Naive thymus-derived CD4-positive, alpha-beta T cell (primary cell): ENCODE data around the gene LIMS2. TPM values are rescaled to one million over a fixed set of nuclear protein-coding genes. Genes with fewer than 3 reads are reported as not detected.
A peak's percentile ranks its signal among the peaks of the same experiment; 100 is the strongest.

Experiments
- ATAC-seq: fragments of 150-1000 bp; cut with Tn5 transposase; 2 replicates; pipeline ENCODE4 v1.10.0; 2021; ENCODE audit warnings: mild to moderate bottlenecking, moderate library complexity
- CTCF ChIA-PET: fragments of 350-600 bp; sonication (Branson Sonifier 250); formaldehyde crosslinking; loops from one replicate; lab custom pipeline; 2021; ENCODE audit warnings: antibody characterized with exemption; lab: Charles Lee
- POLR2A ChIA-PET: fragments of 350-600 bp; sonication (Branson Sonifier 250); formaldehyde crosslinking; loops from one replicate; lab custom pipeline; 2021; ENCODE audit warnings: antibody characterized with exemption, inconsistent platforms; lab: Charles Lee
- DNase-seq, 9 donors: peaks; one replicate each; pipeline versions ENCODE4 v3.0.0 to v3.0.0-alpha.2; 2020 to 2022; ENCODE audit warnings: mixed read lengths in 1 of 9
- H3K27ac ChIP-seq: one replicate; pipeline ENCODE4 v1.7.0; 2013; ENCODE audit warnings: mild to moderate bottlenecking, low read depth, low read length, moderate library complexity
- H3K27me3 ChIP-seq, 2 donors: one replicate each; pipeline ENCODE4 v1.7.0; 2013; ENCODE audit warnings: low read length in 2 of 2, mild to moderate bottlenecking in 2 of 2, moderate library complexity in 2 of 2; ENCODE audit not compliant: control insufficient read depth in 2 of 2, insufficient read depth in 2 of 2
- H3K36me3 ChIP-seq, 3 experiments: 1 replicate in 2 of 3; 2 replicates in 1 of 3; pipeline ENCODE4 v1.7.0; 2013; ENCODE audit warnings: low read length in 3 of 3, mild to moderate bottlenecking in 3 of 3, moderate library complexity in 1 of 3; ENCODE audit not compliant: insufficient read depth in 3 of 3, control insufficient read depth in 2 of 3
- H3K4me1 ChIP-seq, 2 donors: one replicate each; pipeline ENCODE4 v1.7.0; 2013; ENCODE audit warnings: low read length in 2 of 2, mild to moderate bottlenecking in 2 of 2, moderate library complexity in 1 of 2; ENCODE audit not compliant: control insufficient read depth in 2 of 2, insufficient read depth in 2 of 2
- H3K4me3 ChIP-seq: 2 replicates; pipeline ENCODE4 v1.7.0; 2013; ENCODE audit warnings: mild to moderate bottlenecking, low read length
- H3K9me3 ChIP-seq, 3 experiments: 1 replicate in 2 of 3; 2 replicates in 1 of 3; pipeline ENCODE4 v1.7.0; 2013; ENCODE audit warnings: low read length in 3 of 3; ENCODE audit not compliant: control insufficient read depth in 2 of 3
- H3K27ac Mint-ChIP-seq, 9 donors: one replicate each; pipeline ENCODE4 v1.8.0; 2020 to 2022; ENCODE audit warnings: mixed read lengths in 9 of 9, mild to moderate bottlenecking in 8 of 9, moderate library complexity in 5 of 9, inconsistent platforms in 2 of 9
- H3K27me3 Mint-ChIP-seq, 5 donors: one replicate each; pipeline ENCODE4 v1.8.0; 2021 to 2022; ENCODE audit warnings: mixed read lengths in 5 of 5, mild to moderate bottlenecking in 1 of 5
- H3K36me3 Mint-ChIP-seq, 5 donors: one replicate each; pipeline ENCODE4 v1.8.0; 2020 to 2022; ENCODE audit warnings: mixed read lengths in 5 of 5, mild to moderate bottlenecking in 3 of 5, inconsistent platforms in 1 of 5
- H3K4me1 Mint-ChIP-seq, 7 donors: one replicate each; pipeline ENCODE4 v1.8.0; 2020 to 2022; ENCODE audit warnings: mixed read lengths in 7 of 7, mild to moderate bottlenecking in 3 of 7, inconsistent platforms in 1 of 7
- H3K4me3 Mint-ChIP-seq, 10 donors: one replicate each; pipeline ENCODE4 v1.8.0; 2020 to 2022; ENCODE audit warnings: mild to moderate bottlenecking in 10 of 10, mixed read lengths in 10 of 10, moderate library complexity in 6 of 10, inconsistent platforms in 2 of 10
- H3K9me3 Mint-ChIP-seq, 11 donors: one replicate each; pipeline ENCODE4 v1.8.0; 2020 to 2022; ENCODE audit warnings: mixed read lengths in 11 of 11, mild to moderate bottlenecking in 4 of 11, inconsistent platforms in 1 of 11, moderate library complexity in 1 of 11
- intact Hi-C, 2 donors: fragments of 100-400 bp; cut with micrococcal nuclease; formaldehyde crosslinking; loops; one replicate each; pipeline ENCODE4 v1.15.1; 2023
- polyA plus RNA-seq, 2 donors: library from polyadenylated mRNA; unstranded; fragments of 300-500 nt; fragmentation: Illumina TruSeq; gene quantifications; one replicate each; pipeline ENCODE4 v1.2.3, GENCODE V29; 2021
- total RNA-seq, 6 experiments: library from RNA in 5 of 6; stranded (reverse) in 5 of 6; gene quantifications; 1 replicate in 5 of 6; 2 replicates in 1 of 6; pipeline ENCODE4 v1.2.3 and lab custom pipeline; 2021 to 2026

LIMS2 gene
- total and polyA plus RNA-seq, 7 experiments from 2014 or later: 5.3 to 27.0 (median 11.0) TPM

GRCh38 chr2:127650785-127651380, 24.4 kb downstream of the LIMS2 start:
- H3K36me3 Mint-ChIP-seq: no peaks in the 10 kb centered on the region
- CTCF ChIA-PET: interaction anchor here (0.9 to 10.3 kb wide), 4 partner anchors 11 to 68 kb away, joined by 3 to 141 read pairs (median 9); no protein-coding TSS in a partner anchor
- Histone ChIP-seq H3K9me3 (no peaks in the 10 kb centered on the region), H3K27ac (no peak overlapping the region), H3K4me1 (peaks cover 0 to 9% of the 10 kb centered on the region in 2 donors), H3K27me3 (no peaks in the 10 kb centered on the region), H3K36me3 (no peaks in the 10 kb centered on the region), H3K4me3 (no peak overlapping the region)
- H3K4me3 Mint-ChIP-seq: no peak overlapping the region
- H3K27me3 Mint-ChIP-seq: no peaks in the 10 kb centered on the region
- no peak overlapping the region for H3K27ac Mint-ChIP-seq
- ATAC-seq (no peak), DNase-seq (no peak)
- H3K9me3 Mint-ChIP-seq: no peaks in the 10 kb centered on the region
- peaks cover 10 to 31% (median 23%) of the 10 kb centered on the region in 7 donors for H3K4me1 Mint-ChIP-seq
- intact Hi-C loops: no loop called here
- POLR2A ChIA-PET: interaction anchor here (1.3 kb wide), 2 partner anchors 10 to 60 kb away, joined by 4 to 5 read pairs; no protein-coding TSS in a partner anchor

DNA sequence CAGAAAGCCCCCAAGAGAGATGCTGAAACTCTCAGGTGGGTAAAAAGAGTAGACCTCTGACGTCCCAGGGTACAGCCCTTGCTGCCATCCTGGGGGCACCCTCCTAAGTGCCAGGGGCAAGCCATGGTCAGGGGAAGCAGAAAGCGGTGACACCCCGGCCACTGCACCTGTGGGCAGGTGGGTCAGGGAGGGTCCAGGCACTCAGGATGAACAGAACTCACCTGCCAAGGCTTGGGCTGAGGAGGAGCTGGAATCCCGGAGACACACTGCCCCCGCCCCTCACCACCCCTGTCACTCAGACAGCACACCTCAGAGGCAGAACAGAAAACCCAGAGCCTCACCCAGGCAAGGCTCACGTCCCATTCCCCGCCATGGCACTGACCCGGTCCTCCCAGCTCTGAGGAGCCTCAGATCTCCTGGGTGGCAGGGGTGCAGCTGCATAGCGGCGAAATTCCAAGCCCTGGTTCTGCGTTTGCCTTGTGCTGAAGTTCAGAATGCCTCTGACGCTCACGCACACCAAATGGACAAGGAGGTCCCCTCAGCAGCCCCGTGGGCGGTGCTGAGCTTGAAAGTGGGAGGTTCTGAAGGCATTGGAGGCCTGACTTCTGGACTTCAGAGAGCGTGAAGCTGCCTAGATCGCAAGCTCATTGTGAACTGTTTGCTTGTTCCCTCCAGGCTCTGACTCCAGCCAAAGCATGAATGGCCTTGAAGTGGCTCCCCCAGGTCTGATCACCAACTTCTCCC, 25.1 kb downstream of the LIMS2 start:
- Mint-ChIP-seq H3K27ac (peak overlapping the region in 2 of 9 donors; percentile 82 to 88), H3K27me3 (no peaks in the 10 kb centered on the region), H3K4me1 (peaks cover 10 to 33% (median 24%) of the 10 kb centered on the region in 7 donors), H3K4me3 (peak overlapping the region in 3 of 10 donors; percentile 67 to 76 (median 71)), H3K36me3 (no peaks in the 10 kb centered on the region), H3K9me3 (no peaks in the 10 kb centered on the region)
- intact Hi-C loops: no loop called here
- Histone ChIP-seq H3K27ac (no peak overlapping the region), H3K9me3 (no peaks in the 10 kb centered on the region), H3K36me3 (no peaks in the 10 kb centered on the region), H3K4me1 (peaks cover 0 to 9% of the 10 kb centered on the region in 2 donors), H3K4me3 (no peak overlapping the region), H3K27me3 (no peaks in the 10 kb centered on the region)
- CTCF ChIA-PET: interaction anchor here (0.6 to 10.3 kb wide), 9 partner anchors 11 to 563 kb away, joined by 3 to 141 read pairs (median 3); no protein-coding TSS in a partner anchor
- DNase-seq (no peak), ATAC-seq (peak; percentile 3)
- POLR2A ChIA-PET: interaction anchor here (1.3 kb wide), 3 partner anchors 10 to 59 kb away, joined by 3 to 5 read pairs (median 4); partner anchors contain the start of gene SFT2D3

GRCh38 chr2:127649684-127650040, 25.7 kb downstream of the LIMS2 start:
- H3K36me3 ChIP-seq: no peaks in the 10 kb centered on the region
- no peaks in the 10 kb centered on the region for H3K36me3 Mint-ChIP-seq
- intact Hi-C loops: loop anchor here (1.0 to 2.0 kb wide), 8 partner anchors 9 to 452 kb away; partner anchors contain the start of genes IWS1 (in 2 of the 2) and WDR33 (in 1 of the 2)

GRCh38 chr2:127649100-127649611, 26.2 kb downstream of the LIMS2 start:
- Mint-ChIP-seq H3K9me3 (no peaks in the 10 kb centered on the region), H3K4me3 (peak overlapping the region in 7 of 10 donors; percentile 47 to 78 (median 71)), H3K36me3 (no peaks in the 10 kb centered on the region), H3K27ac (peak overlapping the region in 6 of 9 donors; percentile 67 to 90 (median 82)), H3K27me3 (no peaks in the 10 kb centered on the region), H3K4me1 (peaks cover 10 to 42% (median 34%) of the 10 kb centered on the region in 7 donors)
- POLR2A ChIA-PET: interaction anchor here (1.3 kb wide), 1 partner anchor 52 kb away, joined by 3 read pairs; the partner anchor contains the start of gene SFT2D3
- peaks cover 0 to 9% of the 10 kb centered on the region in 2 donors for H3K4me1 ChIP-seq
- CTCF ChIA-PET: interaction anchor here (1.0 to 10.3 kb wide), 4 partner anchors 10 to 140 kb away, joined by 3 to 141 read pairs (median 8); no protein-coding TSS in a partner anchor
- H3K27me3 ChIP-seq: no peaks in the 10 kb centered on the region
- peak overlapping the region; percentile 18 for H3K27ac ChIP-seq
- H3K9me3 ChIP-seq: no peaks in the 10 kb centered on the region
- peak overlapping the region; percentile 15 for H3K4me3 ChIP-seq
- DNase-seq (peak in 4 of 9 donors; percentile 22 to 41 (median 38)), ATAC-seq (peak; percentile 22)
- intact Hi-C loops: loop anchor here (1.0 to 2.0 kb wide), 8 partner anchors 9 to 452 kb away; partner anchors contain the start of genes IWS1 (in 2 of the 2) and WDR33 (in 1 of the 2)
- H3K36me3 ChIP-seq: no peaks in the 10 kb centered on the region

More at GRCh38 chr2:127649684-127650040, 25.7 kb downstream of the LIMS2 start:
- no peaks in the 10 kb centered on the region for H3K9me3 ChIP-seq
- no peaks in the 10 kb centered on the region for H3K27me3 ChIP-seq
- peak; percentile 60 to 91 (median 79) for DNase-seq
- Mint-ChIP-seq H3K4me1 (peaks cover 10 to 38% (median 29%) of the 10 kb centered on the region in 7 donors), H3K27me3 (no peaks in the 10 kb centered on the region), H3K27ac (peak overlapping the region in 7 of 9 donors; percentile 79 to 92 (median 88)), H3K9me3 (no peaks in the 10 kb centered on the region), H3K4me3 (peak overlapping the region in 8 of 10 donors; percentile 47 to 78 (median 72))
- ChIA-PET POLR2A (interaction anchor here (1.3 kb wide), 3 partner anchors 9 to 59 kb away, joined by 3 to 5 read pairs (median 4); partner anchors contain the start of gene SFT2D3), CTCF (interaction anchor here (0.6 to 10.3 kb wide), 9 partner anchors 10 to 562 kb away, joined by 3 to 141 read pairs (median 3); no protein-coding TSS in a partner anchor)
- H3K27ac ChIP-seq: peak overlapping the region; percentile 18
- peaks cover 0 to 9% of the 10 kb centered on the region in 2 donors for H3K4me1 ChIP-seq
- peak overlapping the region; percentile 15 for H3K4me3 ChIP-seq
- peak; percentile 88 for ATAC-seq

DNA sequence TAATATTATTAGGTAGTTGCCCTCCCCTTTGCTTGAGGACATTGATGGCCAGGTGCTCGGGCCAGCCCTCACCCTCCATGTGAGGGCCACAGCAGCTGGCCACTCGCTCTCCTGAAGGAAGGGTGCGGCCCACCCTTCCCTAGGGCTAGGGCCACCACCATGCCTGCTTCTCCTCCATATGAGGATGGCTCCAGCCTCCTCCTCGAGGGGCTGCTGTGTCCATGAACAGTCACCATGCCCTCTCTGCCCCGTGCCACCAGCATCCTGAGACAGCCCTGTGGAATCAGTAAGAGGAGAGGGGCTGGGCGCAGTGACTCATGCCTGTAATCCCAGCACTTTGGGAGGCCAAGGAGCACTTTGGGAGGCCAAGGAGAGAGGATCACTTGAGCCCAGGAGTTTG, 27.0 kb downstream of the LIMS2 start:
- no peaks in the 10 kb centered on the region for H3K36me3 Mint-ChIP-seq
- ATAC-seq (no peak), DNase-seq (no peak)
- H3K4me3 Mint-ChIP-seq: peak overlapping the region in 7 of 10 donors; percentile 25 to 76 (median 41)
- peak overlapping the region in 7 of 9 donors; percentile 22 to 78 (median 62) for H3K27ac Mint-ChIP-seq
- peaks cover 0 to 10% of the 10 kb centered on the region in 2 donors for H3K4me1 ChIP-seq
- no peaks in the 10 kb centered on the region for H3K27me3 ChIP-seq
- ChIA-PET CTCF (interaction anchor here (10.3 kb wide), 1 partner anchor 57 kb away, joined by 141 read pairs; no protein-coding TSS in a partner anchor), POLR2A (interaction anchor here (0.8 kb wide), 2 partner anchors 14 to 57 kb away, joined by 3 to 4 read pairs; no protein-coding TSS in a partner anchor)
- peaks cover 10 to 50% (median 39%) of the 10 kb centered on the region in 7 donors for H3K4me1 Mint-ChIP-seq
- H3K4me3 ChIP-seq: no peak overlapping the region
- intact Hi-C loops: loop anchor here (2.0 kb wide), 3 partner anchors 32 to 162 kb away; partner anchors contain the start of genes IWS1 (in 1 of the 2) and WDR33 (in 1 of the 2)
- H3K9me3 ChIP-seq: no peaks in the 10 kb centered on the region
- H3K27ac ChIP-seq: no peak overlapping the region
- H3K27me3 Mint-ChIP-seq: no peaks in the 10 kb centered on the region
- no peaks in the 10 kb centered on the region for H3K9me3 Mint-ChIP-seq
- H3K36me3 ChIP-seq: no peaks in the 10 kb centered on the region
